ENCODE results near the gene EIF4G3.

Gene EIF4G3

GRCh38 chr1:20950679-20951078, 226.0 kb downstream of the EIF4G3 start:
- Histone ChIP-seq H3K4me3 (ENCODE audit: low read depth, low read length) (no peak overlapping the region), H3K27ac (no peak overlapping the region), H3K9me3 (ENCODE audit: severe bottlenecking) (no peaks in the 10 kb centered on the region), H3K27me3 (ENCODE audit: insufficient read depth, low read depth, severe bottlenecking) (no peaks in the 10 kb centered on the region), H3K36me3 (peaks cover 10% of the 10 kb centered on the region)
- TF ChIP-seq CTCF (IDR thresholded peaks at IDR 0.05; ENCODE audit: low read depth, low read length) = no peak
- no peak for DNase-seq

GRCh38 chr1:20949871-20950590, 226.7 kb downstream of the EIF4G3 start:
- DNase-seq = no peak
- no peak for TF ChIP-seq CTCF (IDR thresholded peaks at IDR 0.05; ENCODE audit: low read depth, low read length)
- H3K27ac ChIP-seq = no peak overlapping the region
- no peaks in the 10 kb centered on the region for H3K9me3 ChIP-seq (ENCODE audit: severe bottlenecking)
- H3K27me3 ChIP-seq (ENCODE audit: insufficient read depth, low read depth, severe bottlenecking) = no peaks in the 10 kb centered on the region
- no peak overlapping the region for H3K4me3 ChIP-seq (ENCODE audit: low read depth, low read length)
- H3K36me3 ChIP-seq = peaks cover 10% of the 10 kb centered on the region

- TF ChIP-seq CTCF (IDR thresholded peaks at IDR 0.05; ENCODE audit: low read depth, low read length) = no peak
- no peak for DNase-seq
- H3K4me3 ChIP-seq (ENCODE audit: low read depth, low read length) = no peak overlapping the region
- H3K36me3 ChIP-seq = peaks cover 10% of the 10 kb centered on the region
- no peaks in the 10 kb centered on the region for H3K27me3 ChIP-seq (ENCODE audit: insufficient read depth, low read depth, severe bottlenecking)
- no peak overlapping the region for H3K27ac ChIP-seq
- no peaks in the 10 kb centered on the region for H3K9me3 ChIP-seq (ENCODE audit: severe bottlenecking)
These were observed 228.6 kb downstream of the EIF4G3 start for GRCh38 chr1:20948101-20948500.

- no peak overlapping the region for H3K27ac ChIP-seq
- H3K27me3 ChIP-seq (ENCODE audit: insufficient read depth, low read depth, severe bottlenecking) = no peaks in the 10 kb centered on the region
- H3K36me3 ChIP-seq = peaks cover 10% of the 10 kb centered on the region
- TF ChIP-seq CTCF (IDR thresholded peaks at IDR 0.05; ENCODE audit: low read depth, low read length) = no peak
- no peak for DNase-seq
- H3K9me3 ChIP-seq (ENCODE audit: severe bottlenecking) = no peaks in the 10 kb centered on the region
- H3K4me3 ChIP-seq (ENCODE audit: low read depth, low read length) = no peak overlapping the region
These were observed 229.3 kb downstream of the EIF4G3 start for GRCh38 chr1:20947409-20947808.

GRCh38 chr1:20936621-20937020, 240.1 kb downstream of the EIF4G3 start:
- TF ChIP-seq CTCF (IDR thresholded peaks at IDR 0.05; ENCODE audit: low read depth, low read length) = no peak
- Histone ChIP-seq H3K36me3 (peaks cover 5% of the 10 kb centered on the region), H3K27me3 (ENCODE audit: insufficient read depth, low read depth, severe bottlenecking) (no peaks in the 10 kb centered on the region), H3K4me3 (ENCODE audit: low read depth, low read length) (no peak overlapping the region), H3K27ac (no peak overlapping the region), H3K9me3 (ENCODE audit: severe bottlenecking) (no peaks in the 10 kb centered on the region)
- no peak for DNase-seq

GRCh38 chr1:20936216-20936615, 240.5 kb downstream of the EIF4G3 start:
- H3K27me3 ChIP-seq (ENCODE audit: insufficient read depth, low read depth, severe bottlenecking) = no peaks in the 10 kb centered on the region
- TF ChIP-seq CTCF (IDR thresholded peaks at IDR 0.05; ENCODE audit: low read depth, low read length) = no peak
- no peak overlapping the region for H3K27ac ChIP-seq
- no peak overlapping the region for H3K4me3 ChIP-seq (ENCODE audit: low read depth, low read length)
- H3K9me3 ChIP-seq (ENCODE audit: severe bottlenecking) = no peaks in the 10 kb centered on the region
- peaks cover 1% of the 10 kb centered on the region for H3K36me3 ChIP-seq
- no peak for DNase-seq
